ENCODE data around the gene ASIC4. TPM values are rescaled to one million over a fixed set of nuclear protein-coding genes. Genes with fewer than 3 reads are reported as not detected.
A peak's percentile ranks its signal among the peaks of the same experiment; 100 is the strongest.

Gene ASIC4
- total and polyA plus RNA-seq, 2 of the 13 experiments (the other 11 are each of a cell fraction or from before 2014, with no cell fraction given) = 0.03 TPM; not detected in 1

GRCh38 chr2:219512524-219513216, 1.6 kb upstream of the ASIC4 start (continued):
- TF ChIP-seq, protein P1, sequence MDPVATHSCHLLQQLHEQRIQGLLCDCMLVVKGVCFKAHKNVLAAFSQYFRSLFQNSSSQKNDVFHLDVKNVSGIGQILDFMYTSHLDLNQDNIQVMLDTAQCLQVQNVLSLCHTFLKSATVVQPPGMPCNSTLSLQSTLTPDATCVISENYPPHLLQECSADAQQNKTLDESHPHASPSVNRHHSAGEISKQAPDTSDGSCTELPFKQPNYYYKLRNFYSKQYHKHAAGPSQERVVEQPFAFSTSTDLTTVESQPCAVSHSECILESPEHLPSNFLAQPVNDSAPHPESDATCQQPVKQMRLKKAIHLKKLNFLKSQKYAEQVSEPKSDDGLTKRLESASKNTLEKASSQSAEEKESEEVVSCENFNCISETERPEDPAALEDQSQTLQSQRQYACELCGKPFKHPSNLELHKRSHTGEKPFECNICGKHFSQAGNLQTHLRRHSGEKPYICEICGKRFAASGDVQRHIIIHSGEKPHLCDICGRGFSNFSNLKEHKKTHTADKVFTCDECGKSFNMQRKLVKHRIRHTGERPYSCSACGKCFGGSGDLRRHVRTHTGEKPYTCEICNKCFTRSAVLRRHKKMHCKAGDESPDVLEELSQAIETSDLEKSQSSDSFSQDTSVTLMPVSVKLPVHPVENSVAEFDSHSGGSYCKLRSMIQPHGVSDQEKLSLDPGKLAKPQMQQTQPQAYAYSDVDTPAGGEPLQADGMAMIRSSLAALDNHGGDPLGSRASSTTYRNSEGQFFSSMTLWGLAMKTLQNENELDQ (CRISPR knock-in tag; IDR thresholded peaks at IDR 0.05; ENCODE audit: borderline replicate concordance) = no peak
- TF ChIP-seq EZH2 (conservative IDR thresholded peaks at IDR 0.05; ENCODE audit: low read depth, low read length) (no peak), TBL1XR1 (IDR thresholded peaks at IDR 0.05; ENCODE audit: borderline replicate concordance, low read length, partially characterized antibody) (no peak), ARNT (IDR thresholded peaks at IDR 0.05) (no peak), SETDB1 (CRISPR knock-in tag; IDR thresholded peaks at IDR 0.05; ENCODE audit: borderline replicate concordance) (no peak), PATZ1 (CRISPR knock-in tag; IDR thresholded peaks at IDR 0.05) (peak; percentile 39; the same call in 1 of the 2 replicates), MED1 (CRISPR knock-in tag; IDR thresholded peaks at IDR 0.05) (no peak), HMG20B (CRISPR knock-in tag; conservative IDR thresholded peaks at IDR 0.05) (no peak), STAT5B (CRISPR knock-in tag; IDR thresholded peaks at IDR 0.05) (no peak), TIGD3 (CRISPR knock-in tag; IDR thresholded peaks at IDR 0.05; ENCODE audit: borderline replicate concordance) (no peak), SOX13 (IDR thresholded peaks at IDR 0.05) (no peak), SOX13 (CRISPR knock-in tag; conservative IDR thresholded peaks at IDR 0.05 in 1 of 2, IDR thresholded peaks at IDR 0.05 in 1 of 2) (no peak), SMARCC2 (IDR thresholded peaks at IDR 0.05) (no peak), ESRRA (CRISPR knock-in tag; IDR thresholded peaks at IDR 0.05; ENCODE audit: low read depth) (no peak), SIX1 (CRISPR knock-in tag; IDR thresholded peaks at IDR 0.05; ENCODE audit: borderline replicate concordance) (no peak), ZNF33A (CRISPR knock-in tag; IDR thresholded peaks at IDR 0.05; ENCODE audit: borderline replicate concordance) (no peak), SNAPC5 (CRISPR knock-in tag; IDR thresholded peaks at IDR 0.05; ENCODE audit: borderline replicate concordance) (no peak), HNF1A (IDR thresholded peaks at IDR 0.05; ENCODE audit: low read depth) (no peak), HNF1A (CRISPR knock-in tag; IDR thresholded peaks at IDR 0.05; ENCODE audit: borderline replicate concordance) (no peak), ZFYVE20 (CRISPR knock-in tag; IDR thresholded peaks at IDR 0.05; ENCODE audit: borderline replicate concordance, low read depth) (no peak)

All from HepG2 (cell line).